ENCODE results near the gene CSRP1. TPM values are rescaled to one million over a fixed set of nuclear protein-coding genes. Genes with fewer than 3 reads are reported as not detected.

CSRP1 gene
- total RNA-seq, 4 donors from 2014 or later, result 285 to 835 (median 454) TPM

GRCh38 chr1:201457508-201457960, 49.4 kb downstream of the CSRP1 start:
- H3K27me3 ChIP-seq, result no peaks in the 10 kb centered on the region
- peaks cover 2 to 60% of the 10 kb centered on the region in 2 donors for H3K4me1 ChIP-seq
- WGBS, 2 donors, result 64 to 85% methylated on average over 4 of the region's 4 CpGs
- no peaks in the 10 kb centered on the region for H3K36me3 ChIP-seq
- TF ChIP-seq POLR2A (IDR thresholded peaks at IDR 0.05), result no peak
- no peak for TF ChIP-seq CTCF (IDR thresholded peaks at IDR 0.05)
- H3K27ac ChIP-seq, result peak overlapping the region in 1 of 3 donors; percentile 74
- no peak for DNase-seq
- H3K9me3 ChIP-seq, result no peaks in the 10 kb centered on the region
- no peak overlapping the region for H3K4me3 ChIP-seq (replicated peaks in 1 of 3)
- intact Hi-C loops (cut with DNase I), result no loop called here

- Histone ChIP-seq H3K27ac (peak overlapping the region in 2 of 3 donors; percentile 15 to 74), H3K4me1 (peaks cover 2 to 52% of the 10 kb centered on the region in 2 donors), H3K36me3 (no peaks in the 10 kb centered on the region), H3K4me3 (replicated peaks in 1 of 3) (no peak overlapping the region), H3K27me3 (no peaks in the 10 kb centered on the region), H3K9me3 (no peaks in the 10 kb centered on the region)
- TF ChIP-seq POLR2A (IDR thresholded peaks at IDR 0.05), result no peak
- no peak for TF ChIP-seq CTCF (IDR thresholded peaks at IDR 0.05)
- intact Hi-C loops (cut with DNase I), result no loop called here
- WGBS, 2 donors, result 46 to 50% methylated on average over 11 of the region's 11 CpGs
- DNase-seq, result peak; percentile 78 to 81
These were observed 50.2 kb downstream of the CSRP1 start for GRCh38 chr1:201456499-201457309.

- WGBS, 2 donors, result 25 to 50% methylated on average over 6 of the region's 6 CpGs
- no peak for TF ChIP-seq CTCF (IDR thresholded peaks at IDR 0.05)
- TF ChIP-seq POLR2A (IDR thresholded peaks at IDR 0.05), result no peak
- Histone ChIP-seq H3K9me3 (no peaks in the 10 kb centered on the region), H3K27me3 (no peaks in the 10 kb centered on the region), H3K27ac (peak overlapping the region in 2 of 3 donors; percentile 10 to 74), H3K36me3 (no peaks in the 10 kb centered on the region), H3K4me3 (replicated peaks in 1 of 3) (no peak overlapping the region), H3K4me1 (peaks cover 2 to 46% of the 10 kb centered on the region in 2 donors)
- peak; percentile 87 to 89 for DNase-seq
- intact Hi-C loops (cut with DNase I), result no loop called here
These were observed 51.8 kb downstream of the CSRP1 start for GRCh38 chr1:201455098-201455497.

GRCh38 chr1:201454608-201455007, 52.3 kb downstream of the CSRP1 start:
- no peak for DNase-seq
- no peaks in the 10 kb centered on the region for H3K9me3 ChIP-seq
- H3K27me3 ChIP-seq, result no peaks in the 10 kb centered on the region
- 78 to 87% methylated on average over 4 of the region's 4 CpGs for WGBS, 2 donors
- intact Hi-C loops (cut with DNase I), result loop anchor here (5.0 kb wide), 1 partner anchor 58 kb away; no protein-coding TSS in a partner anchor
- H3K4me1 ChIP-seq, result peaks cover 2 to 48% of the 10 kb centered on the region in 2 donors
- H3K27ac ChIP-seq, result peak overlapping the region in 1 of 3 donors; percentile 74
- H3K36me3 ChIP-seq, result no peaks in the 10 kb centered on the region
- no peak for TF ChIP-seq POLR2A (IDR thresholded peaks at IDR 0.05)
- no peak for TF ChIP-seq CTCF (IDR thresholded peaks at IDR 0.05)
- no peak overlapping the region for H3K4me3 ChIP-seq (replicated peaks in 1 of 3)

- WGBS, 2 donors, result 66 to 81% methylated on average over 4 of the region's 4 CpGs
- Histone ChIP-seq H3K36me3 (no peaks in the 10 kb centered on the region), H3K4me3 (replicated peaks in 1 of 3) (no peak overlapping the region), H3K4me1 (peaks cover 8 to 53% of the 10 kb centered on the region in 2 donors), H3K27me3 (no peaks in the 10 kb centered on the region), H3K9me3 (no peaks in the 10 kb centered on the region), H3K27ac (no peak overlapping the region)
- intact Hi-C loops (cut with DNase I), result loop anchor here (5.0 kb wide), 1 partner anchor 59 kb away; no protein-coding TSS in a partner anchor
- no peak for DNase-seq
- TF ChIP-seq CTCF (IDR thresholded peaks at IDR 0.05) (no peak), POLR2A (IDR thresholded peaks at IDR 0.05) (no peak)
These were observed 54.1 kb downstream of the CSRP1 start for GRCh38 chr1:201452866-201453265.
